ENCODE measurements around the gene DVL3. TPM values are rescaled to one million over a fixed set of nuclear protein-coding genes. Genes with fewer than 3 reads are reported as not detected.

The DVL3 gene
- total and polyA plus RNA-seq, 10 of the 15 experiments (the other 5 are each of a cell fraction or from before 2014, with no cell fraction given) = 2.2 to 39.7 (median 14.5) TPM

GRCh38 chr3:184142199-184142598, 13.0 kb upstream of the DVL3 start:
- in situ Hi-C loops (cut with MboI) = no loop called here
- Histone ChIP-seq H4K20me1 (ENCODE audit: control insufficient read depth, insufficient read depth) (no peaks in the 10 kb centered on the region), H3K4me1 (ENCODE audit: control insufficient read depth, insufficient read depth, low read length) (no peaks in the 10 kb centered on the region; the same call in 1 of the 2 replicates), H2AFZ (ENCODE audit: control insufficient read depth, low read depth, low read length) (no peak overlapping the region), H3K9ac (ENCODE audit: control insufficient read depth, insufficient read depth, low read length) (no peak overlapping the region), H3K27ac (ENCODE audit: control insufficient read depth, insufficient read depth) (no peak overlapping the region), H3K4me2 (ENCODE audit: control insufficient read depth, insufficient read depth) (no peak overlapping the region), H3K27me3 (replicated peaks in 1 of 2; ENCODE audit: control insufficient read depth in 2 of 2, insufficient read depth in 2 of 2, low read length in 1 of 2) (no peaks in the 10 kb centered on the region), H3K4me3 (no peak overlapping the region), H3K36me3 (ENCODE audit: control insufficient read depth in 2 of 2, insufficient read depth in 2 of 2, low read length in 1 of 2) (peaks cover 27 to 34% of the 10 kb centered on the region in 2 experiments), H3K79me2 (ENCODE audit: control insufficient read depth, insufficient read depth, low read length) (peaks cover 10% of the 10 kb centered on the region), H3K9me3 (replicated peaks; ENCODE audit: control insufficient read depth, insufficient read depth, low read length) (no peaks in the 10 kb centered on the region)
- intact Hi-C loops (cut with micrococcal nuclease; ENCODE audit: unreplicated experiment) = no loop called here
- no TSS peak for BruUV-seq (replicated peaks)
- ChIA-PET SMC1A (ENCODE audit: uncharacterized antibody, unreplicated experiment) (no interaction called here), CTCF (interaction anchor here (0.5 kb wide), 1 partner anchor 204 kb away, joined by 3 read pairs; no protein-coding TSS in a partner anchor), POLR2A (no interaction called here), RAD21 (ENCODE audit: unreplicated experiment) (no interaction called here)
- TF ChIP-seq STAT1 (conservative IDR thresholded peaks at IDR 0.05) (no peak), POLR2AphosphoS5 (IDR thresholded peaks at IDR 0.05; ENCODE audit: low read length) (0 out of 2 replicates have a peak, but pooled peaks have one; percentile 8), REST (IDR thresholded peaks at IDR 0.05; ENCODE audit: low read depth, low read length) (no peak), FOS (IDR thresholded peaks at IDR 0.05; ENCODE audit: borderline replicate concordance, extremely low read depth, insufficient read length) (no peak)
- 84% methylated on average over 7 of the region's 7 CpGs for WGBS (ENCODE audit: insufficient coverage, insufficient replicate concordance, low lambda C conversion rate, missing lambda C conversion rate)
- ATAC-seq (no peak), FAIRE-seq (no peak), DNase-seq (ENCODE audit: low read depth, low spot score) (no peak)
